ENCODE measurements around the gene CHRNA10.

DNA sequence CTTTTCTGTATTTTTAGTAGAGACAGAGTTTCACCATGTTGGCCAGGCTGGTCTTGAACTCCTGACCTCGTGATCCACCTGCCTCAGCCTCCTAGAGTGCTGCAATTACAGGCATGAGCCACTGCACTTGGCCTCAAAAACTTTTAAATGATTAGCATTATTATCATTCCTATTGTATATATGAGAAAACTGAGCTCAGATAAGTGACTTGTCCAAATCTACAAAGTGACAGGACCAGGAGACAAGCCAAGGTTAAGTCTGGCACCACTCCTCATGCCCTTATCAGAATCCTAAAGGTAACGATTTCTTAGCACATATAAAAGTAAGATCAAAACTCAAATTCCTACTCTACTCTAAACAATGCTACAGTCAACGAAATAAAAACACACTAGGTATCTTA, 32.2 kb upstream of the CHRNA10 start:
- TF ChIP-seq, protein P1, sequence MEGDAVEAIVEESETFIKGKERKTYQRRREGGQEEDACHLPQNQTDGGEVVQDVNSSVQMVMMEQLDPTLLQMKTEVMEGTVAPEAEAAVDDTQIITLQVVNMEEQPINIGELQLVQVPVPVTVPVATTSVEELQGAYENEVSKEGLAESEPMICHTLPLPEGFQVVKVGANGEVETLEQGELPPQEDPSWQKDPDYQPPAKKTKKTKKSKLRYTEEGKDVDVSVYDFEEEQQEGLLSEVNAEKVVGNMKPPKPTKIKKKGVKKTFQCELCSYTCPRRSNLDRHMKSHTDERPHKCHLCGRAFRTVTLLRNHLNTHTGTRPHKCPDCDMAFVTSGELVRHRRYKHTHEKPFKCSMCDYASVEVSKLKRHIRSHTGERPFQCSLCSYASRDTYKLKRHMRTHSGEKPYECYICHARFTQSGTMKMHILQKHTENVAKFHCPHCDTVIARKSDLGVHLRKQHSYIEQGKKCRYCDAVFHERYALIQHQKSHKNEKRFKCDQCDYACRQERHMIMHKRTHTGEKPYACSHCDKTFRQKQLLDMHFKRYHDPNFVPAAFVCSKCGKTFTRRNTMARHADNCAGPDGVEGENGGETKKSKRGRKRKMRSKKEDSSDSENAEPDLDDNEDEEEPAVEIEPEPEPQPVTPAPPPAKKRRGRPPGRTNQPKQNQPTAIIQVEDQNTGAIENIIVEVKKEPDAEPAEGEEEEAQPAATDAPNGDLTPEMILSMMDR (IDR thresholded peaks at IDR 0.05), result no peak
- no peak for TF ChIP-seq EZH2 (IDR thresholded peaks at IDR 0.05; ENCODE audit: borderline replicate concordance, insufficient read depth, low read depth, low read length, poor library complexity, severe bottlenecking)

Measured in B cell (primary cell).